Measurements from ENCODE around the gene MED9.

GRCh38 chr17:17440938-17441675, 35.7 kb upstream of the MED9 start:
- no peak for TF ChIP-seq ELF1 (IDR thresholded peaks at IDR 0.05)
- TF ChIP-seq NFIC (IDR thresholded peaks at IDR 0.05; ENCODE audit: borderline replicate concordance), result no peak
- no peak for TF ChIP-seq CTCF (IDR thresholded peaks at IDR 0.05)
- no peak for TF ChIP-seq RAD21 (IDR thresholded peaks at IDR 0.05; ENCODE audit: low read length)
- no peak for TF ChIP-seq TAF1 (IDR thresholded peaks at IDR 0.05; ENCODE audit: borderline replicate concordance, low read depth, low read length)
- TF ChIP-seq EP300 (IDR thresholded peaks at IDR 0.05; ENCODE audit: borderline replicate concordance in 1 of 2, low read depth in 1 of 2, low read length in 1 of 2), result no peak
- no peak for TF ChIP-seq USF2 (IDR thresholded peaks at IDR 0.05; ENCODE audit: borderline replicate concordance, low read depth, low read length)
- no peak for TF ChIP-seq FOXJ3 (CRISPR knock-in tag; IDR thresholded peaks at IDR 0.05)
- no peak for TF ChIP-seq USF1 (IDR thresholded peaks at IDR 0.05; ENCODE audit: borderline replicate concordance, low read depth)
- TF ChIP-seq POLR2AphosphoS5 (IDR thresholded peaks at IDR 0.05; ENCODE audit: low read depth, low read length), result no peak
- no peak for TF ChIP-seq EZH2phosphoT487 (IDR thresholded peaks at IDR 0.05; ENCODE audit: borderline replicate concordance, low read depth)
- TF ChIP-seq TCF12 (IDR thresholded peaks at IDR 0.05), result no peak
- no peak for TF ChIP-seq SMC3 (IDR thresholded peaks at IDR 0.05; ENCODE audit: low read depth, low read length)
- TF ChIP-seq RFX5 (IDR thresholded peaks at IDR 0.05; ENCODE audit: low read length), result no peak
